ENCODE data around the gene SORCS2.

The SORCS2 gene

GRCh38 chr4:7786040-7786439 lies 593.7 kb downstream of the SORCS2 start:
- FAIRE-seq, result no peak
- DNase-seq (ENCODE audit: extremely low spot score, insufficient read length, low read depth), result no peak

DNA sequence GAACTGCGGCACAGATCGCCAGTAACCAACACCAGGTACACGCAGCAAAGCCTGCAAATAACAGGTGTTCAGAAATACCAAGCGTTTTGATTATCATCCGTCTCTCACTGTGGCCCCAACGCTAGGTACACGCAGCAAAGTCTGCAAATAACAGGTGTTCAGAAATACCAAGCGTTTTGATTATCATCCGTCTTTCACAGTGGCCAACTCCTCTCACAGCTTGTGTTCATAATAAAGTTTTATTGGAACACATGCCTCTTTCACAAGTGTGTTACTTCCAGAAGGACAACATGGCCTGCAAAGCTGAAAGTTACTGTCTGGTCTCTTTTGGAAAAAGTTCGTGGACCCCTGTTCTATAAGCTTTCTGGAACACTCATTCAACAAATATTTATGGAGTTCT lies 594.2 kb downstream of the SORCS2 start:
- no peak for FAIRE-seq
- DNase-seq (ENCODE audit: extremely low spot score, insufficient read length, low read depth), result no peak

DNA sequence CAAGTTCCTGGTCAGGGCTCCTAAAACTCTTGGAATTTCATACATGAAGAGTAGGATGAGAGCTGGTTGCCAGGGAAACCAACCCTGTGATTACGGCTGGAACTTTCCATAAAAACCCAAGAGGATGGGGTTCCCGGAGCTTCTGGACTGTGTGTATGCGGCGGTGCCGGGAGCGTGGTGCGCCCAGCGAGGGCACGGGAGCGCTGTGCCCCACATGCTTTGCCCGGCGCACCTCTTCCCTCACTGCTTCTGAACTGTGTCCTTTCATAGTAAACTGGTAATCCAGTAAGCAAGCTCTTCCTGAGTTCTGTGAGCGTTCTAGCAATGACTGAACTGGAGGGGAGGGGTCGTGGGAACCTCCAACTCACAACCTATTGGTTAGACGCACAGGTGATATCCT lies 594.7 kb downstream of the SORCS2 start:
- DNase-seq (ENCODE audit: extremely low spot score, insufficient read length, low read depth) (no peak), FAIRE-seq (no peak)

- no peak for FAIRE-seq
- DNase-seq (ENCODE audit: extremely low spot score, insufficient read length, low read depth), result no peak
Measured at GRCh38 chr4:7787681-7788141, 595.4 kb downstream of the SORCS2 start.

DNA sequence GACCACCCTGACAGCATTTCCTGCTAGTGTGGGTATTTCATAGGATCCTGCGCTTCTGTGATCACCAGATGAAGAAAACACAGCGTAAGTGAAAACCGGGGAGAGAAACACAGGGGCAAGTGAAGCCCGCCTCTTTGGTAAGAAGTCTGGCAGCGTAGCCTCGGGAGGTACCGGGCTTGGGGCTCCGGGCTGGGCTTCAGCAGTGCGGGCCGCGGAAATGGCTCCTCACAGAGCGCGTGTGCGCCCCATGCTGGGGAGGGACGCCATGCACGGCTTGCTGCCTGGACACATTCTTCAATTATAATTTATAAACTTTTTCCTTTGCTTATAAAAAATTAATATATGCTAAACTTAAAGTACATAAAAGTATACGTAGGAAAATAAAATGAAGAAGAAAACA lies 595.9 kb downstream of the SORCS2 start:
- FAIRE-seq, result no peak
- no peak for DNase-seq (ENCODE audit: extremely low spot score, insufficient read length, low read depth)

- DNase-seq (ENCODE audit: extremely low spot score, insufficient read length, low read depth), result no peak
- FAIRE-seq, result no peak
Measured at GRCh38 chr4:7788694-7789425, 596.5 kb downstream of the SORCS2 start.

- no peak for FAIRE-seq
- DNase-seq (ENCODE audit: extremely low spot score, insufficient read length, low read depth), result no peak
Measured at GRCh38 chr4:7790023-7790422, 597.7 kb downstream of the SORCS2 start.

DNA sequence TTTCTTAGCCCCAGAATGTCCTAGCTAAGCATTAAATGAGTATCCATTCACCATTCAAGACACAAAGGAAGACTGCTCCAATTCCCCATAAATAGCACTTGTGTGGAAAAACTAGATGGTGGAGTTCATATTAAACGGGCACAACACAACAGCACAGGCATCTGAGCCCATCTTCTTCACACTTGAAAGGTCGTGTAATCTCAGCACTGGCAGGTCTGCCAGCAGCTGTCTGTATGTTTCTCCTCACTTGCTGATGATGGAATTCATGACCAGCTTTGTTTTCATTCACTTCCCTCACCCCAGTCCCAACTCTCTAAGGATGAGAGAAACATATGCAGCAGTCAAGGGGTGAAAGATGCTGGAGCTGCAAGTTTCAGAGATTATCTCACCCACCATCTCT lies 598.7 kb downstream of the SORCS2 start:
- DNase-seq (ENCODE audit: extremely low spot score, insufficient read length, low read depth) (no peak), FAIRE-seq (no peak)
